HL-60/S4 treated with phorbol 12-myristate 13-acetate at 8.2 ng/mL for 4 days and 3 days (cell line): Measurements from ENCODE around the gene C1D.

ENCODE experiments used
- in situ Hi-C: fragments of 300-500 bp; cut with MboI; formaldehyde crosslinking; loops from 2 replicates; pipeline ENCODE4 v1.15.0; 2022; ENCODE audit warnings: low sequenced_read_pairs

The C1D gene

DNA sequence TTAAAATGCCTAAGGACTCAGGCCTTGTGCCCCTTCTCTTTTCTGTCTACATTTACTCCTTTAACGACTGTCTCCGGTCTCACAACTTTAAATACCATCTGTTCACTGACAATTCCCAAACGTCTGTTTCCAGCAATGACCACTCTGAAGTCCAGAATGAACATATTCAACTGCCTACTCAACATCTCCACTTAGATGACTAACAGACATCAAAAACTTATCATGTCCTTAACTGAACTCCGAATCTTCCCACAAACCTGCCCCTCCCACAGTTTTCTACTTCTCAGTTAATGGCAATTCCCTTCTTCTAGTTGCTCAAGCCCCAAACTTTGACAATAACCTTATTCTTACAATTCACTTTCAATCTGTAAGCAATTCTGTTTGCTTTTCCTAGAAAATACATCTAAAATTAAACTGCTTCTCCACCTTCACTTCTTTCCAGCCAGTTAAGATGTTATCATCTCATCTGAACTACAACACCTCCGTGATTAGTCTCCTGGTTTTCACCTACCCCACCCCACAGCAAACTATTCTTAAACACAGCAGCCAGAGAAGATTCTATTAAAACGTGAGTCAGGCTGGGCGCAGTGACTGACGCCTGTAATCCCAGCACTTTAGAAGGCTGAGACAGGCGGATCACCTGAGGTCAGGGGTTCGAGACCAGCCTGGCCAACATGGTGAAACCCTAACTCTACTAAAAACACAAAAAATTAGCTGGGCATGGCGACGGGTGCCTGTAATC, 2.8 kb downstream of the C1D start:
- in situ Hi-C loops = no loop called here

- in situ Hi-C loops = no loop called here
Observed at GRCh38 chr2:68057658-68058396, 5.0 kb downstream of the C1D start.

- in situ Hi-C loops = no loop called here
Observed at GRCh38 chr2:68052717-68053422, 9.9 kb downstream of the C1D start.

DNA sequence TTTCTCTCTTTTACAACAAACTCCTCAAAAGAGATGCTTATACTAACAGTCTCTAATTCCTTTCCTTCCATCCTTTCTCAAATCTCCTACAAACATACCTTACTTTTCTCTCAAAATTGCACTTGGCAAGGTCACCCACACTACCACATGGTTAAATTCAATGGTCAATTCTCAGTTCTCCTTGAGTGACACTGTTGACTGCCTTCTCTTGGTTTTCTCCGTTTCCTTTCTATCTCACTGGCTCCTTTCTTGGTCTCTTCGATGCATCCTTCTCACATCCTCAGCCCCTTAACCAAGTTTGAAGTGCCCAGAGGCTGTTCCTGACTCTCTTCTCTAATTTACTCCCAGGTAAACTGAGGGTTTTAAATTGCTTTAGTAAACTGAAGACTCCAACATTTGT, 12.5 kb downstream of the C1D start:
- in situ Hi-C loops = no loop called here

GRCh38 chr2:68046642-68047240, 16.1 kb downstream of the C1D start:
- in situ Hi-C loops = no loop called here

GRCh38 chr2:68046224-68046623, 16.6 kb downstream of the C1D start:
- in situ Hi-C loops = no loop called here

- in situ Hi-C loops = no loop called here
Observed at GRCh38 chr2:68045342-68045741, 17.5 kb downstream of the C1D start.

DNA sequence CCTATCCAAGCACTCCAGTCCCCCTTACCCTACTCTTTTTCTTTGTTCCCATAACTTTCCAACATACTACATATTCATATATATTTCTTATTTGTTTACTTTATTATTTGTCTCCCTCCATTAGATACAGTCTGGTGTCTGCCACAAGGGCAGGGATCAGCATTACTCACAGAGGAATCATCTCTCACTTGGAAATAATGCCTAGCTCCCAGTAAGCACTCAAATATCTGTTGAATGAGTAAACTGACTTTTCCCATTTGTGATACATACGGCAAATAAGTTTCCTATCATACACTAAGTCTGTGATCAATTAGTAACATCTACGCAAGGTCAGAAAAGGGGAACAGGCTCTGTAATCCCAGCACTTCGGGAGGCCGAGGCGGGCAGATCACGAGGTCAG, 18.7 kb downstream of the C1D start:
- in situ Hi-C loops = no loop called here

DNA sequence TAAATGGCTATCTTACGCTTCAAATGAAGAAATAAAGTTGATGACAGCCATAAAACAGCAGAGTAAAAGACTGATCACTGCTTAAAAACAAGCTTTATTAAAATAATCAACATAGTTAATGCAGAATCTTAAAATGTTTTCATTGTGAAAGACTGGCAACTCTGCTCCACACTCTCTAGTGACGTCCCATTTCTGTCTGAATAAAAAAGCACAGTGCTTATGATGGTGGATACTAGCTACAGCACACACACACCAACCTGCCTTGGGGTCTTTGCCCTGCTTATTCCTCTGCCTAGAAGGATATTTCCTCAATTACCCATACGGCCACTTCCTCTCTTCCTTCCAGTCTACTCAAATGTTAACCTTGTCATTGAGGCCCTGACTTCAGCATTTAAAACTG, 19.1 kb downstream of the C1D start:
- in situ Hi-C loops = no loop called here

GRCh38 chr2:68043032-68043431, 19.8 kb downstream of the C1D start:
- in situ Hi-C loops = no loop called here

DNA sequence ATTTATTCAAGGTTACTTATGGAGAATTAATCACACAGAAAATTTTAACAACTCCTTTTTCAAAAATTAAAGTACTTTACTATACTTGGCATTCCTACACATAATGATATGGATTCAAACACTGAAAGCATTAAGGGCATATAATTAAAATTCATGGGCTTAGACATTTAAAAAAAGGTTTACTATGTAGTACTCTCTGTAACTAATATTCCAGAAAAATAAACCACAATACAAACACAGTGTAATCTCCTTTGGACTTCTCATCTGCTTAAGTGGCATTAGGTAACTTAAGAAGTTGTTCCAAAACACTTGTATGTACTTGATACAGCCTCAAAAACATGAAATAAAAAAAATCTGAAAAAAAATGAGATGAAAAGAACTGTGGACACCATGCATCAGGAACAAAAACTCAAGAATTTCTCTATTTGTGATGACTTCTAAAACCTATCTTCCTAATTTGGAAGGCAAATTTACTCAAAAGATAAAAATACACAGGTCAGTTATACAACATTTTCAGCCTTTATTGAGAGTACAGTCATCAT, 21.0 kb downstream of the C1D start:
- in situ Hi-C loops = no loop called here

- in situ Hi-C loops = no loop called here
Observed at GRCh38 chr2:68040078-68040477, 22.7 kb downstream of the C1D start.

DNA sequence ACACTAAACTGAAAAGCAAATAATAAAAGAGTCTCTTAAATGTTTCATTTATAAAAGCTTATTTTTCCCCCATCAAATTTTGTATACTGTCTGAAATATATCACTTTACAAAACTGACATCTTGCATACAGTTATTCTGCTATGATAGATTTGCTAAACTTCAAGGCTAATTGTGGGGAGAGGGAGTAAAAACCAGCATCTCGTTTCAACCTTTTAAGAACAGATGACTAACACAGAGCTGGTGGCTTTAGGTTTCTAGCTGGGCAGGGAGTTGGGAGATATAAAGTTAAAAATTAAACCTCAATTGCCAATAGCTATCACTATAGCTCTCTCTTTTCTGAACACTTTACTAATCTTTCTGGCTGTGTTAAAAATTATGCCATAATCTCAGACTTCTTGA, 23.5 kb downstream of the C1D start:
- in situ Hi-C loops = no loop called here

DNA sequence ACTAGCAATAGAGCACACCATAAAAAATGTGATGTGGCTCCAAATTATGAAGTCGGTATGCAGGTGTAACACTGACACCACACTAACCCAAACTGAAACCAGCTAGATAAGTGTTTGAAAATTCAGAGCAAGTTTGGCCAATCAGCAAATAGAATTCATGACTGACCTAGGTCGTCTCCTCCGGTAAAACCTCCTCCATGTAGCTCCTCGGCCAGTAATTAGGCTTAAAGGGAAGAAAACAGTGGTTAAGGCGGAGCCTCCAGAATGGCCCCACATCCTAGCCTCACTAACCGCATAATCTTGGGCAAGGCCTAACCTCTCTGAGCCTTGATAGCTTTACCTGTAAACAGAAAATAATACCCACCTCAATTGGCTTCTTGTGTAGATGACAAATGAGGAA, 30.1 kb downstream of the C1D start:
- in situ Hi-C loops = no loop called here

GRCh38 chr2:68031542-68032160, 31.2 kb downstream of the C1D start:
- in situ Hi-C loops = no loop called here

GRCh38 chr2:68031043-68031442, 31.8 kb downstream of the C1D start:
- in situ Hi-C loops = no loop called here

DNA sequence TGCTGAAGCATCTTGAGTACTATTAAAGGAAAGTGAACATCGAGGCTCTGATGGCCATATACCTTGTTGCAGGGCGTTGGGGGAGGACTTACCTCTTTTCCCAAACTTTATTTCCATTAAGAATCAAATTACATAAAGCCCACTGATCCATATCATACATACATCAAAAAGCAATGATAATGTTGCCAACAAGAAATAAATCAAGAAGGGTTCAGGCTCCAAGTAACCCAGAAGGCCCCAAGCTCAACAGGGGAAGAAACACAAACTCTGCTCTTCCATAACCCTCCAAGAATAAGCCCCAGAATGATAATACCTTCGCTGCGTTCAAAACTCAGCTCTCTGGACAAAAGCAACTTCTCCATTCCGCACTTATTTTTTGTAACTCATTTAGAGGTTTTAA, 32.3 kb downstream of the C1D start:
- in situ Hi-C loops = no loop called here

GRCh38 chr2:68027959-68028358, 34.8 kb downstream of the C1D start:
- in situ Hi-C loops = no loop called here

GRCh38 chr2:68024450-68024849, 38.4 kb downstream of the C1D start:
- in situ Hi-C loops = no loop called here

DNA sequence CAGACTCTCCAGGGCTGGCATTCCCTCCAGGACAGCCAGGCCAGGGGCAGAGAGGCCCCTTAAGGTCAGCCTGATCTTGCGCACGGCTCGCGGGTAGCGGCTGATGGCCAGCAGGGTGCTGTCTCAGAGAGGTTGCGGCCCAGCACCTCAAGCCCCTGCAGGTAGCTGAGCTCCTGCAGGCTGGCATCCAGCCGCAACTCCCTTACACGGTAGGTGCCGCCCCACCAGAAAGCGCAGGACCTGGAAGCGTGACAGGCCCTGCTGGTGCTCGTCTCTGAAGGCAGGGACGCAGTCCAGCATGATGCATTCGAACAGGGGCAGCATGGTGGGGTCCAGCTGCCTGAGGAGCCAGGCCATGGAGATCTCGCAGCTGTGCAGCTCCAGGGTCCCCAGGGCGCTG, 38.9 kb downstream of the C1D start:
- in situ Hi-C loops = no loop called here

DNA sequence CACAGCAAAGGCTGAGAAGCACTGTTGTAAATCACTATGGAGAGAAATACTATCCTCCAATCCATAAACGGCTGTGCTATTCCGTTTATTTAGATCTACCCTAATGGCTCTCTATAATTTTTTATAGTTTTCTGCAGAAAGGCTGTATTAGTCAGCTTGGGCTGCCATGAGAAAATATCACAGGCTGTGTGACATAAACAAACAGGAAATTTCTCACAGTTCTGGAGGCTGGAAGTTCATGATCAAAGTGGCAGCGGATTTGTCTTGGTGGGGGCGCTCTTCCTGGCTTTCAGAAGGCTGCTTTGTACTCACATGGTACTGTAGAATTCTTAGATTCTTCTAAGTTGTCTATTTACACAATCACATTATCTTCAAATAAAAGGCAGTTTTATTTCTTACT, 44.1 kb downstream of the C1D start:
- in situ Hi-C loops = no loop called here
